Measurements from ENCODE around the gene ARL5A.

- no peak for TF ChIP-seq CTCF (conservative IDR thresholded peaks at IDR 0.05; ENCODE audit: low read depth, low read length)
- TF ChIP-seq EZH2 (IDR thresholded peaks at IDR 0.05; ENCODE audit: borderline replicate concordance, low read depth, low read length, poor library complexity, severe bottlenecking): no peak
These were observed 17.3 kb upstream of the ARL5A start for GRCh38 chr2:151845481-151845880.
